Epithelial cell of prostate (primary cell): ENCODE results near the gene HEXIM2.

Experiments used
- DNase-seq: peaks from one replicate; pipeline ENCODE4 v3.0.0-alpha.2; 2011; ENCODE audit warnings: low read depth, low spot score
- H3K27ac ChIP-seq: fragments of 450-650 bp; 2 replicates; pipeline ENCODE4 v1.5.1; 2017; ENCODE audit warnings: mild to moderate bottlenecking

The HEXIM2 gene

GRCh38 chr17:45127207-45127547 lies 34.5 kb upstream of the HEXIM2 start:
- DNase-seq, result no peak
- H3K27ac ChIP-seq, result peak overlapping the region; percentile 94

DNA sequence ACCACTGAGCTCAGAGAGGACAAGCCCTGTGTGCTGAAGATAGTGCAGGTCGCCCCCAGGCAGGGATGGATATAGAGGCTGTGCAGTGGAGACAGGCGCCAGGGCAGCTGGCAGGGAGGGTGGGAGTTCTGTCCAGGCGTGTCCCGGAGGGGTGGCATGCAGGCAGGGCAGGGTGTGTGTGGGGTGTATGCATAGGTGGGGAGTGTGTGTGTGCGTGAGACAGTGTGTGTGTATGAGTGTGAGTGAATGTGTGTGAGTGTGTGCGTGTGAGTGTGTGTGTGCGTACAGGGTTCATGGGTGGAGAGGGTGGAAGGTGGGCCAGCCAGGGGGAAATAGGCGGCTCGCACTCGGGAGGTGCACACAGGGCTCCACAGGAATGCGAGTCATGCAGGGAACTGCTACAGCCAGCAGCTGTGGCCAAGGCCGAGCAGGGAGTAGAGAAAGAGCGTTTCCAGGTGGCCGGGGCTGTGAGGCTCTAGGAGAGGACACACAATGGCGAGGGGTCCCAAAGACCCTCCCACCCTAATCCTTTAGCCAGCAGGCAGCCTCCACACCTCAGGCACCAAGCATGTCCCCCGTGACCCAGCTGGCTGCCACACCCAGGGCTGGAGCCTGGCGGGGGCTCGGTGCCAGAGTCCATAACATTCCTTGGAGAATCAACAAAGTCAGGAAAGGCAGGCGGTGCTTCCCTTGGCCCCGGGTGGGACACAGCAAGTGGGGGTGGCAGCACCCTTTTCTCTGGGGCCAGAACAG lies 34.0 kb upstream of the HEXIM2 start:
- H3K27ac ChIP-seq, result peak overlapping the region; percentile 94
- DNase-seq, result no peak

- no peak for DNase-seq
- peak overlapping the region; percentile 94 for H3K27ac ChIP-seq
Measured at GRCh38 chr17:45128331-45128730, 33.3 kb upstream of the HEXIM2 start.

DNA sequence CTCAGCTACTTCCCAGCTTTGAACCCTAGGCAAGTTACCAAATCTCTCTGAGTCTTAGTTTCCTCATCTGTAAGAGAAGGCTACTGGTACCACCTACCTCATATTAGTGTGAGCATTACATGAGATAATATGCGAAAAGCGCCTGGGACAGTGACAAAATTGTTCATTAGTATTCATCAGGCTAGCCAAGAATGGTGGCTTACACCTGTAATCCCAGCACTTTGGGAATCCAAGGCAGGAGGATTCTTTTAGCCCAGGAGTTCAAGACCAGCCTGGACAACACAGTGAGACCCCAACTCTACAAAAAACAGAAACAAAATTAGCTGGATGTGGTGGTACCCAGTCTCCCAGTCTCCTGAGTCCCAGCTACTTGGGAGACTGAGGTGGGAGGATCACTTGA lies 32.7 kb upstream of the HEXIM2 start:
- H3K27ac ChIP-seq, result peak overlapping the region; percentile 94
- DNase-seq, result no peak

DNA sequence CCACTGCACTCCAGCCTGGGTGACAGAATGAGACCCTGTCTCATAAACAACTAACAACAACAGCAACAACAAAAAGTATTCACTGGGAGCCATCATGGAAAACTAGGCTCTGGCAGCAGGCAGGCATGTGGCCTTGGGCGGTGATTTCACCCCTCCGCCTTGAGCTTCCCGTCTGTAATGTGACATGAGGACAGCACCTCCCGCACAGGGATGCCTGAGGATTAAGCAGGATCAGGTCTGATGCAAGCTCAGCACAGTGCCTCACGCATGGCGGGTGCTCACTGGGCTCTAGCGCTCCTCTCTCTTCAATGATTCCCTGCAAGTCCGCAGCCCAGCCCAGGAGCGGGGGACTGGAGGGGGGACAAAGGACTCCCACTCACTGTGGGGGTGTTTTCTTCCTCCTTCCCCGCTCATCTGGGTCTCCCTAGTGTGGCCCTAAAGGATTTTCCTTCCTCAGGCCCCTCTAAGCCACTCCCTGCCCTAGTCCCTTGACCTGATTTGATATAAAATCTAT lies 32.2 kb upstream of the HEXIM2 start:
- no peak for DNase-seq
- peak overlapping the region; percentile 94 for H3K27ac ChIP-seq

- no peak for DNase-seq
- H3K27ac ChIP-seq, result peak overlapping the region; percentile 94
Measured at GRCh38 chr17:45129940-45130680, 31.6 kb upstream of the HEXIM2 start.

- H3K27ac ChIP-seq, result peak overlapping the region; percentile 94
Measured at GRCh38 chr17:45130681-45131615, 30.7 kb upstream of the HEXIM2 start.

DNA sequence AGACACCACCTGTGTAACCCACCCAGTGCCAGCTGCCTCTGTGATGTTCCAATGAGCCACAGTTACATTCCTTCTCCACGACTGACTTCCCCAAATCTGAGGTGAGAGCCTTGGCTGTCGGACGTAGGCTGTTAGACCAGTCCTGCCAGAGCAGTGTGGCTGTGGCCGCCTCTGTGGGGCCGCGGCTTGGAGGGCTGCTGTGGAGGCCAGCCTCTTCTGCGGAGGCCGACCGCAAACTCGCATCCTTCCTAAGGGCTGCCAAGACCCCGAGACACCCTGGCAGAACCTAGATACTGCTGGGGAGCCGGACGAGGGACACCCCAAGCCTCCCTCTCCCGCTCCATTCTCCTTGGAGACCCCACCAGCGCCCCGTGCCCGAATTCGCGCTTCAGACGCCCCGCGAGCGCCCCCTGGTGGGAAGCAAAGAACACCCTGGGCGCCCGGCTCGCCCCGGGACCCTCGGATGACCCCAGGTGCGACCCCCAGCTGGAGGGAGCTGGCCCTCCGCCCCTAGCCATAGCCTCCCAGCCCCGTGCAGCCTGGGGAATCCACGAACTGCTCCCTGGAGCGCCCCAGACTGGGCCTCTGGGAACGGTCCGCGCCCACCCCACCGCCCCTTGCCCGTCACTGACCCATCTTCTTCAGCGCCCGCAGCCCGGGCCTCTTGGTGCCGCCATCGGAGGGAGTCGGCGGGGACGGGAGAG lies 29.9 kb upstream of the HEXIM2 start:
- peak overlapping the region; percentile 94 for H3K27ac ChIP-seq
- DNase-seq, result no peak

More at GRCh38 chr17:45130681-45131615, 30.7 kb upstream of the HEXIM2 start:
- DNase-seq, result no peak

DNA sequence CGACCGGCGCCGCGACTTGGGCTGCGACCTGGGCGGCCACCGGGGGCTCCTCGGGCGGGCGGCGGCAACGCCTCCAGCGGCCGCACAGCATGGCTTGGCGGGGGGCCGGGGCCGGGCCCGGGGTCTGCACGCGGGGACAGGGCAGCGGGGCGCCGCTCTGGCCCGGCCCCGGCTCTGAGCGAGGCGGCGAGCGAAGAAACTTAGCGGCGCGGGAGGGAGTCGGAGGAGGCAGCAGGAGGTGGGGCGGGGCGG lies 29.4 kb upstream of the HEXIM2 start, which contains the start of gene PLCD3:
PLCD3 (minus strand) TSS at position 196 of the 252 bp plus-strand sequence; CDS start at position 91, 105 bp downstream.
- DNase-seq, result no peak

GRCh38 chr17:45132572-45133463 lies 28.9 kb upstream of the HEXIM2 start:
- DNase-seq, result no peak
- peak overlapping the region; percentile 94 for H3K27ac ChIP-seq

More for the DNA sequence above, 29.4 kb upstream of the HEXIM2 start, which contains the start of gene PLCD3:
- peak within 1 kb of the TSS; percentile 94 for H3K27ac ChIP-seq

GRCh38 chr17:45135192-45135977 lies 26.3 kb upstream of the HEXIM2 start, which contains the start of gene ACBD4:
Gene ACBD4 (plus strand): TSS chr17:45135687. CDS start chr17:45136145, 458 bp downstream.
- peak; percentile 77 for DNase-seq
- H3K27ac ChIP-seq, result no peak within 1 kb of the TSS

DNA sequence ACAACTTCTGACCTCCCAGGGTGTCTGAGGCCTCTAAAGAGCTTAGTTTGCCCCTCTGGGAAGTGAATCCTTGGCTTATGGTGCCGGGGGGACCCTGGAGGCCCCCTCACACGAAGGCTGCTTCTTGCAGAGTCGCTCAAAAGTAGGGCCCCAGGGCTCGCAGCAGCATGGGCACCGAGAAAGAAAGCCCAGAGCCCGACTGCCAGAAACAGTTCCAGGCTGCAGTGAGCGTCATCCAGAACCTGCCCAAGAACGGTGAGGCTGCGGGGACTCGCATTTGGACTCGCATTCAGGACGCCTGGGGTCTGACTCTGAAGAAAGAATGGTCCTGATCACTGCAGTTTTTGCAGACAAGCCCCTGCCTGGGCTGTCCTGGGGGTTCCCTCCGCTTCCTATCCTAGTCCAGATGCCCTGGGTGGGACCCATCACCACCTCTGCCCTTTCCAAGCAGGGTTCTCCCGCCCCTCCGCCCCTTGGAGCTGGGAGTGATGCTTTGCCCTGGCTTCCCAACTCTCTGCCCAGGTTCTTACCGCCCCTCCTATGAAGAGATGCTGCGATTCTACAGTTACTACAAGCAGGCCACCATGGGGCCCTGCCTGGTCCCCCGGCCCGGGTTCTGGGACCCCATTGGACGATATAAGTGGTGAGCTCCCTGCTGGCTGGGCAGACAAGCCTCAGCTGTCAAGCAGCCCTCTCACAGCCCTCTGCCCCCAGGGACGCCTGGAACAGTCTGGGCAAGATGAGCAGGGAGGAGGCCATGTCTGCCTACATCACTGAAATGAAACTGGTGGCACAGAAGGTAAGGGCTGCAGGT lies 25.5 kb upstream of the HEXIM2 start:
- H3K27ac ChIP-seq, result no peak overlapping the region
- DNase-seq, result no peak

DNA sequence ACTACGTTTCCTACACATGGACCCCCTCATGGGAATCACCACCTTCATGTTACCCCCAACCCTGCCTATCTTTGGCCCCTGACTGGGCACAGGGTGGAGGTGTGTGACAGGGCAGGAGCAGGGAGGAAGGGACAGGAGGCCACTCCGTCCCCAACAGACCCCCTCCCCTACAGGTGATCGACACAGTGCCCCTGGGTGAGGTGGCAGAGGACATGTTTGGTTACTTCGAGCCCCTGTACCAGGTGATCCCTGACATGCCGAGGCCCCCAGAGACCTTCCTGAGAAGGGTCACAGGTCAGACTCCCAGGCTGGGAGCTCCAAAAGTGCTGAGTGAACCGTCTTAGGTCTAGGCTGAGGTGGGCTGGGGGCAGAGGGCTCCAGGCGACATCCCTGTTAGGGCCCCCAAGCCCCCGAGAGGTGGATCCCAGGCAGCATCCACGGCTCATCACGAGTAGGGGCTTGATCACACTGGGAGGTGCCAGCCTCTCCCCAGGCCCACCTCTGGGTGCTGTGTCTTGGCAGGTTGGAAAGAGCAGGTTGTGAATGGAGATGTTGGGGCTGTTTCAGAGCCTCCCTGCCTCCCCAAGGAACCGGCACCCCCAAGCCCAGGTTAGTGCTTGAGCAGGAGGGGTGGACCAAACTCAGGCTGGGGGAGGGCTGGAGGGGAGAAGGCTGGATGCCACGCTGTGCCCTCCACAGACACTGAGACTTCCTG lies 24.7 kb upstream of the HEXIM2 start:
- DNase-seq, result no peak
- no peak overlapping the region for H3K27ac ChIP-seq

GRCh38 chr17:45137561-45138305 lies 23.9 kb upstream of the HEXIM2 start:
- DNase-seq, result no peak
- no peak overlapping the region for H3K27ac ChIP-seq

DNA sequence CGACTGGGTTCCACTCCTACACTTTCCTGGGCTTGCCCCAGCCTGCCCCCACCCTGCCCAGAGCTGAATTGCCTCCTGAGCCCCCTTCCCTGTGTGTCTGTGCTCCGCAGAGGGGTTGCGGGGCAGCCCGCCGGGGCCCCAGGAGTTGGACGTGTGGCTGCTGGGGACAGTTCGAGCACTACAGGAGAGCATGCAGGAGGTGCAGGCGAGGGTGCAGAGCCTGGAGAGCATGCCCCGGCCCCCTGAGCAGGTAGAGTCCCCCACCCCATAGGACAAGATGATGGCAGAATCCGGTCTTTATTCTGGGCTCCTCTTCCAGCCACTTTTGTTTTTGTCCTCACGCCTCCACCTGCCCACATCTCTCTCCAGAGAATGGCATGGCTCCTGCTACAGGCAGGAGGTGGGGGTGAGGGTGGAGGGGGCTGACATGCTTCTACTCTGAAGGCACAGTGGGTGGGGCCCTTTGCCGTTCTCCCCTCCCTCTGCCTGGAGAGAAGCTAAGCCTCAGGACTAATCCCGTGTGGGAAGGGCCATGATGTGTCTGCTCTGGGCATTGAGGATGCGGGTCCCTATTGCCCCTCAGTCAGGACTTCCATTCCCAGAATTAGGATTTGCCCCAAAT lies 22.7 kb upstream of the HEXIM2 start:
- no peak for DNase-seq
- no peak overlapping the region for H3K27ac ChIP-seq

GRCh38 chr17:45139533-45139920 lies 22.1 kb upstream of the HEXIM2 start:
- H3K27ac ChIP-seq, result no peak overlapping the region
- no peak for DNase-seq
